Measurements from ENCODE around the gene DHRS11.

DNA sequence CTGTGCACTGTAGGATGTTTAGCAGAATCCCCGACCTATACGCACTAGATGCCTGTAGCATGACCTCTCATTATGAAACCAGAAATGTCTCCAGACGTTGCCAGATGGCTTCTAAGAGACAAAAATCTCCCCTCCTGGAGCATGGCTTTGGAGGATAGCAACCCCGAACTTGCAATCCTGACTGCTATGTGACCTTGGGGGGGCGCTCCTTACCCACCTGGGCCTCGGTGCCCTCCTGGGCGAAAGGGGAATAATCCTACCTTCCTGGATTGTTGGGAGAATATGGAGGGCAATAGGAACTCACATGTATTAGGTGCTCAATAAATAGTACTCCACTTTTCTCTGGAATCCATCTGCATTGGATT lies 17.8 kb downstream of the DHRS11 start:
- TF ChIP-seq, protein P1, sequence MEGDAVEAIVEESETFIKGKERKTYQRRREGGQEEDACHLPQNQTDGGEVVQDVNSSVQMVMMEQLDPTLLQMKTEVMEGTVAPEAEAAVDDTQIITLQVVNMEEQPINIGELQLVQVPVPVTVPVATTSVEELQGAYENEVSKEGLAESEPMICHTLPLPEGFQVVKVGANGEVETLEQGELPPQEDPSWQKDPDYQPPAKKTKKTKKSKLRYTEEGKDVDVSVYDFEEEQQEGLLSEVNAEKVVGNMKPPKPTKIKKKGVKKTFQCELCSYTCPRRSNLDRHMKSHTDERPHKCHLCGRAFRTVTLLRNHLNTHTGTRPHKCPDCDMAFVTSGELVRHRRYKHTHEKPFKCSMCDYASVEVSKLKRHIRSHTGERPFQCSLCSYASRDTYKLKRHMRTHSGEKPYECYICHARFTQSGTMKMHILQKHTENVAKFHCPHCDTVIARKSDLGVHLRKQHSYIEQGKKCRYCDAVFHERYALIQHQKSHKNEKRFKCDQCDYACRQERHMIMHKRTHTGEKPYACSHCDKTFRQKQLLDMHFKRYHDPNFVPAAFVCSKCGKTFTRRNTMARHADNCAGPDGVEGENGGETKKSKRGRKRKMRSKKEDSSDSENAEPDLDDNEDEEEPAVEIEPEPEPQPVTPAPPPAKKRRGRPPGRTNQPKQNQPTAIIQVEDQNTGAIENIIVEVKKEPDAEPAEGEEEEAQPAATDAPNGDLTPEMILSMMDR (IDR thresholded peaks at IDR 0.05) = no peak
- TF ChIP-seq POLR2A (IDR thresholded peaks at IDR 0.05) = no peak
